ENCODE data around the gene PFKP.

Gene PFKP

DNA sequence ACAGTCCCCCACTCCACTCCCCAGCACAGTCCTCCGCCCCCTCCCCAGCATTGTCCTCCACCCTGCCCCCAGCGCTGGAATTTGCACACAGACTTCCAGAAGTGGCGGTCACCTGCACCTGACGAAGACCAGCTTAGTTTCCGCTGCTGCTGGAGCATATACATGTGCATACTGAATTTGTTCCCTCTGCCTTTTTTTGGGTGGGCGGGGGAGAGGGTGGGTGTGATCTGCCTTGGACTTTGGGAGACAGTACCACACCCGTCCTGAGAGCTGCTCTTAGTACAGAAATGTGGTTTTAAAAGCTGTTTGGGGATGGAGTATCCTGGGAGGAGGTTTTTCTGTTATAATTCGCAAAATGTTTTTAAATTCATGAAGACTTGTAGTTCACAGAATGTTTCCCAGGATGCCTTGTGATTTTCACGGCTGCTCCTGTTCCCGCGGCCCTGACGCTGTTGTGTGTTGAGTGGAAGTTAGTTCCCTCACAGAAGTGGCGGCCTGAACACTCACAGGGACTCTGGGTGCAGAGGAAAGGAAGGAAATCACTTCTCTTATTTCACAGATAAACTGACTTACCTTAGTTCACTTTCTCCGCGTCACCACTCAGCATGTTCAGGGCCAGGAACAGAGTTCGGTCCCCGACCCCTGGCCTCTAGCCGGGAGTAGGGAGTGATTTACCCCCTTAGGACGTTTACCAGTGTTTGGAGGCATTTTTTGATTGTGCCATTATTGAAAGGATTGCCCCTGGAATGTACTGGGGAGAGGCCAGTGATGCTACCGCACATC is 18.6 kb downstream of the PFKP start:
- no peaks in the 10 kb centered on the region for H3K27me3 ChIP-seq
- TF ChIP-seq, protein P1, sequence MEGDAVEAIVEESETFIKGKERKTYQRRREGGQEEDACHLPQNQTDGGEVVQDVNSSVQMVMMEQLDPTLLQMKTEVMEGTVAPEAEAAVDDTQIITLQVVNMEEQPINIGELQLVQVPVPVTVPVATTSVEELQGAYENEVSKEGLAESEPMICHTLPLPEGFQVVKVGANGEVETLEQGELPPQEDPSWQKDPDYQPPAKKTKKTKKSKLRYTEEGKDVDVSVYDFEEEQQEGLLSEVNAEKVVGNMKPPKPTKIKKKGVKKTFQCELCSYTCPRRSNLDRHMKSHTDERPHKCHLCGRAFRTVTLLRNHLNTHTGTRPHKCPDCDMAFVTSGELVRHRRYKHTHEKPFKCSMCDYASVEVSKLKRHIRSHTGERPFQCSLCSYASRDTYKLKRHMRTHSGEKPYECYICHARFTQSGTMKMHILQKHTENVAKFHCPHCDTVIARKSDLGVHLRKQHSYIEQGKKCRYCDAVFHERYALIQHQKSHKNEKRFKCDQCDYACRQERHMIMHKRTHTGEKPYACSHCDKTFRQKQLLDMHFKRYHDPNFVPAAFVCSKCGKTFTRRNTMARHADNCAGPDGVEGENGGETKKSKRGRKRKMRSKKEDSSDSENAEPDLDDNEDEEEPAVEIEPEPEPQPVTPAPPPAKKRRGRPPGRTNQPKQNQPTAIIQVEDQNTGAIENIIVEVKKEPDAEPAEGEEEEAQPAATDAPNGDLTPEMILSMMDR (IDR thresholded peaks at IDR 0.05; ENCODE audit: low read depth, low read length) = no peak
- no peak for DNase-seq
- no peaks in the 10 kb centered on the region for H3K4me1 ChIP-seq
- H3K9me3 ChIP-seq = no peaks in the 10 kb centered on the region
- no peak overlapping the region for H3K4me3 ChIP-seq (ENCODE audit: low read depth, low read length)
- H3K36me3 ChIP-seq = no peaks in the 10 kb centered on the region

DNA sequence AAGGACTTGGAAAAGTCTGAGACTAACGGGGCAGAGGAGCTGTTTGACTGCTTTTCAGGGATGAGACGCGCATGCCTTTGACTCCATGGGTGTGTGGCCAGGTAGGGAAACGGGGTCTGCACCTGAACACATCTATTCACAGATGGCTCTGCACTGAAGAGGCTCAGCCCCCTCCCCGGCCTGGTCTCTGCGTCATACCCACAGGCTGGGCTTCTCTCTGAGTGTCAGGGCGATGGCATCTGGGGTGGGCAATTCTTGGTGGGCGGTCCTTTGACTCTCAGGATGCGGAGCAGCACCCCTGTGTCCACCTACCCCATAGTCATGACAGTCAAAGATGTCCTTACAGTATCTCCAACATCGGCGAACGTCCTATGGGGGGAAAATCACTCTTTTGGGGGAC is 23.0 kb downstream of the PFKP start:
- Histone ChIP-seq H3K36me3 (no peaks in the 10 kb centered on the region), H3K4me1 (no peaks in the 10 kb centered on the region), H3K9me3 (no peaks in the 10 kb centered on the region), H3K4me3 (ENCODE audit: low read depth, low read length) (no peak overlapping the region), H3K27me3 (no peaks in the 10 kb centered on the region)
- no peak for DNase-seq
- TF ChIP-seq, protein P1 (IDR thresholded peaks at IDR 0.05; ENCODE audit: low read depth, low read length) = no peak

GRCh38 chr10:3090914-3091787 is 23.8 kb downstream of the PFKP start:
- no peaks in the 10 kb centered on the region for H3K4me1 ChIP-seq
- no peak overlapping the region for H3K4me3 ChIP-seq (ENCODE audit: low read depth, low read length)
- no peaks in the 10 kb centered on the region for H3K9me3 ChIP-seq
- TF ChIP-seq, protein P1 (IDR thresholded peaks at IDR 0.05; ENCODE audit: low read depth, low read length) = no peak
- H3K36me3 ChIP-seq = no peaks in the 10 kb centered on the region
- no peak for DNase-seq
- H3K27me3 ChIP-seq = no peaks in the 10 kb centered on the region

DNA sequence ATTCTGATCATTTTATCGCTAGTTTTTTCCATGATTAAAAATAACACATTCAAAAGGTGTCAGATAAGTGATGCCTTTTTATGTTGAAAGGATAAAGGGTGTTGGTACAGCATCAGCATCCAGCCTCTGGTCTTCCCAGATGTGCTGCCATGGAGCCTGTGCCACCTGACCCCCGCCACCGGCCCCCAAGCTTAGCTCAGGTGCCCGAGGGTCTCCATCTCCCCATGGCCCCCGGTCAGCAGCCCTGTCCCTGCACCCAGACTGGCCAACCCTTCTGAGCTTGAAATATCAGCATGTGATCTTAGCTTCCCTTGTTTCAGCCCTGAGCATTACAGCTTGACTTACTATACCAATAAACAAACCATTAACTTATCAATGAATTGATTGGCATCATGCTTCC is 24.6 kb downstream of the PFKP start:
- no peak for DNase-seq
- H3K4me3 ChIP-seq (ENCODE audit: low read depth, low read length) = no peak overlapping the region

GRCh38 chr10:3093996-3094395 is 26.6 kb downstream of the PFKP start:
- Histone ChIP-seq H3K36me3 (no peaks in the 10 kb centered on the region), H3K27me3 (no peaks in the 10 kb centered on the region), H3K4me1 (no peaks in the 10 kb centered on the region), H3K4me3 (ENCODE audit: low read depth, low read length) (no peak overlapping the region), H3K9me3 (no peaks in the 10 kb centered on the region)
- no peak for DNase-seq
- TF ChIP-seq, protein P1 (IDR thresholded peaks at IDR 0.05; ENCODE audit: low read depth, low read length) = no peak

More for the DNA sequence above, 24.6 kb downstream of the PFKP start:
- no peaks in the 10 kb centered on the region for H3K27me3 ChIP-seq
- H3K9me3 ChIP-seq = no peaks in the 10 kb centered on the region
- no peaks in the 10 kb centered on the region for H3K36me3 ChIP-seq
- H3K4me1 ChIP-seq = no peaks in the 10 kb centered on the region
- TF ChIP-seq, protein P1 (IDR thresholded peaks at IDR 0.05; ENCODE audit: low read depth, low read length) = no peak

Measured in BE2C (cell line).